GM18519 (cell line): ENCODE results near the gene SCN3A.

ENCODE experiments used
- ATAC-seq: cut with Tn5 transposase; IDR thresholded peaks from one replicate; pipeline ENCODE4 v1.9.1; 2021; ENCODE audit warnings: mild to moderate bottlenecking, moderate library complexity; ENCODE audit not compliant: unreplicated experiment, low FRiP score

Gene SCN3A

GRCh38 chr2:165192729-165193128 lies 11.1 kb downstream of the SCN3A start:
- no peak for ATAC-seq

GRCh38 chr2:165191096-165191728 lies 12.6 kb downstream of the SCN3A start:
- ATAC-seq = no peak

GRCh38 chr2:165185633-165186032 lies 18.2 kb downstream of the SCN3A start:
- ATAC-seq = no peak

GRCh38 chr2:165182029-165182428 lies 21.8 kb downstream of the SCN3A start:
- no peak for ATAC-seq

- ATAC-seq = no peak
Observed at GRCh38 chr2:165176780-165177179, 27.1 kb downstream of the SCN3A start.

GRCh38 chr2:165173215-165173614 lies 30.6 kb downstream of the SCN3A start:
- ATAC-seq = peak; percentile 70

- no peak for ATAC-seq
Observed at GRCh38 chr2:165164201-165164600, 39.6 kb downstream of the SCN3A start.

- no peak for ATAC-seq
Observed at GRCh38 chr2:165163761-165164160, 40.1 kb downstream of the SCN3A start.

- ATAC-seq = no peak
Observed at GRCh38 chr2:165162466-165162865, 41.4 kb downstream of the SCN3A start.

GRCh38 chr2:165161510-165161909 lies 42.3 kb downstream of the SCN3A start:
- no peak for ATAC-seq

GRCh38 chr2:165157160-165157559 lies 46.7 kb downstream of the SCN3A start:
- no peak for ATAC-seq

GRCh38 chr2:165155152-165155551 lies 48.7 kb downstream of the SCN3A start:
- ATAC-seq = no peak

GRCh38 chr2:165149439-165149838 lies 54.4 kb downstream of the SCN3A start:
- ATAC-seq = peak; percentile 87

- no peak for ATAC-seq
Observed at GRCh38 chr2:165147186-165148045, 56.4 kb downstream of the SCN3A start.

GRCh38 chr2:165144315-165144714 lies 59.5 kb downstream of the SCN3A start:
- peak; percentile 69 for ATAC-seq

GRCh38 chr2:165141601-165142354 lies 62.1 kb downstream of the SCN3A start:
- ATAC-seq = no peak

GRCh38 chr2:165126244-165126643 lies 77.6 kb downstream of the SCN3A start:
- no peak for ATAC-seq

GRCh38 chr2:165122521-165122920 lies 81.3 kb downstream of the SCN3A start:
- ATAC-seq = no peak

GRCh38 chr2:165120740-165121467 lies 82.9 kb downstream of the SCN3A start:
- ATAC-seq = no peak

- no peak for ATAC-seq
Observed at GRCh38 chr2:165115258-165115657, 88.6 kb downstream of the SCN3A start.
